H54 (cell line): ENCODE measurements around the gene SP1.
A peak's percentile ranks its signal among the peaks of the same experiment; 100 is the strongest.
"Not testable (repeated sequence)": the region's sequence is repeated elsewhere in the genome, so short reads cannot be mapped to it uniquely, and the experiment has no call there.

ENCODE experiments used
- DNase-seq: peaks from one replicate; pipeline ENCODE4 v3.0.0; 2011; ENCODE audit warnings: low spot score, mixed read lengths; ENCODE audit not compliant: insufficient read length
- FAIRE-seq: peaks from 3 replicates; lab custom pipeline; 2011; peaks lifted over from hg19 to GRCh38; lab: Jason Lieb, UNC
- POLR2A ChIP-seq: IDR thresholded peaks from 2 replicates; pipeline ENCODE4 v1.6.1; 2011; ENCODE audit warnings: low read depth, mild to moderate bottlenecking, low read length

Gene SP1

DNA sequence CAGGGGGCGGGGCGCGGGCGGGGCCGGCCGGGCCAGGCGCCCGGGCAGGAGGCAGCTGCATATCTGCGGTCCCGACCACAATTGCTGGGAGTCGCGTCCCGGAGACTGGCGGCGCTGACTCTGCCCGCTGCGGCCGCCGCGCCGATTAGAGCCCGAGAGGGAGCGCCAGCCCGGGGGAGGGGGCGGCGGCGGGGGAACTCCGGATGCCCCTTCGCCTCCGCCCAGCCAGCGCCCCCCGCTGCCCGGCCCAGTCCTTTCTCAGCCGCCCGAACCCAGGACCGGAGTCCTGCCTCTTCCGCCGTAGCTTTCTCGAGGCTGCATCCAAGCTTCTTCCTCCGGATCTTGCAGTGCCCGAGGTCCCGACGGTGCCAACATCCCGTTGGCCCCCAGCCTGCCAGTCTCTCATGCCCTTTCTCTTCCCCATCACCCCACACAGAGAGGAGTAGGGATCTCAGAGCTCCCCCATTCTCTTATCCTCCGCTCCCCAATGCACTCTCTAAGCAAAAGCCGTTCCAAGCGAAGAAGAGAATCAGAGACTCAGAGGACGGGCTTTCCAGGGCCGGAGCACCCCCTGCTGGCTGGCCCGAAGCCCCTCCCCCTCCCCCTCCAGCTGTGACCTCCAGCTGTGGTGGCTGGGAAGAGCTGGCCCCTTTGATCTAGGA, 35.0 kb upstream of the SP1 start:
- peak; percentile 54; the same call in 1 of the 2 replicates for TF ChIP-seq POLR2A
- no peak for FAIRE-seq

DNA sequence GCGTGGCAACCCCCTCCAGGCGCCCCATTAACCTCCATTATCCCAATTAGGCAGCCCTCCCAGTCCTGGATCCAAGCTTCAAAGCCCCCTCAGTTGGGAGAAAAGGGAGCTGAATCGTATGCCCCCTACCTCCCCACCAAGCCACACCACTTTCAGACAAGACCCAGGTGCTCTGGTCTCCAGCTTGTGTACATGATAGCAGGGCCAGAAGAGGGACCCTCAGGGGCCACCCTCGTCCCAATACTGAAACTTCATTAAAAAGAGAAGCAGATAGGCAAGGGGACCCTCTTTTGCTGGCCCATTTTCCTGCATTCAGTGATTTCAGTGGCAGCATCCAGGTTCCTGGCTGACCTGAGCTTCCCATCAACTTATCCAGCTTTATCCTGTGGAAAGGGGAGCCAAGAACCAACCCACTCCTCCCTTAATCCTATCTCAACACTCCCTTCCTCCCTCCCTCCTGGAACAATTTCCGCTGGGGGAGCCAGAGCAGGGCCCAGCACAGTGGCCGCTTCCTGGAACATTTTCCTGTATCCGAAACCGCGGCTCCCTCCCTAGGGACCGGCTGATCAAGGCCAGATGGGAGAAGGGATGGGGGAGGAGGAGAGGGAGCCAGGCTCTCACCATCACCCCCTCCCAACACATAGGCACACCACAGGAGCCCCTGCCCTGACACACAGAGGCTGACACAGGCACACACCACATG, 34.3 kb upstream of the SP1 start:
- no peak for DNase-seq
- FAIRE-seq, result no peak
- TF ChIP-seq POLR2A, result no peak

More for the DNA sequence above, 35.0 kb upstream of the SP1 start:
- DNase-seq, result peak; percentile 74

DNA sequence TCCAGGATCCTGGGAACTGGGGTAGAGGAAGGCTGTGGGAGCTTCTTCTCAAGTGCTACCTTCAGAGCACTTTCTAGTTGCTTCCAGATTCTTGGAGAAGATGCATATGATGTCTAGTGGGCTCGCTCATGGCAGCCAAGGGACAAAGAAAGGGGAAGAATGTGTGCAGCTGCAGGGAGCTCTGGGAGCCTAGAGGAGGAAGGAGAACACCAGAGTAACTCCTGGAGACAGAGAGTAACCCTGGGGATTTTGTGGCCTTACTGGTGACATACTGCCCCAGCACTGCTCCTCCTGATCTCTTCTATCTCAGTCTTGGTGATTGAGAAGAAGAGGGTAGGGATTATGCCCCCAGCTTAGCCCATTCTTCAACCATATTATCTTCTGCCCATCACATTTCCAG, 33.5 kb upstream of the SP1 start:
- no peak for FAIRE-seq
- no peak for TF ChIP-seq POLR2A
- no peak for DNase-seq

DNA sequence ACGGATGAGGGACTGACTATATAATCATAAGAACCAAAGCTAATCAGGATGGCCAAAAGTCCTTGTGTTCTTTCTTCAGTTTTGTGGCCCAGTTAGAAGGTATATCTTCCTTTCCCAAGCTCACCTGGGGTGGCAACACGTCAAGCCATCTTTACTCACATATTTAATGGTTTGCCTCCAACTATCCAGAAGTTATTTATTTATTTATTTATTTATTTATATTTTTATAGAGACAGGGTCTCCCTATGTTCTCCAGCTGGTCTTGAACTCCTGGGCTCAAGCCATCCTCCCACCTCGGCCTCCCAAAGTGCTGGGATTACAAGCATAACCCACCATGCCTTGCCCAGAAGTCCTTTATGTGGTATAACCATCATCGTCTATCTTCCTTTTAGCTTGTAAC, 32.1 kb upstream of the SP1 start:
- no peak for TF ChIP-seq POLR2A
- DNase-seq, result no peak
- FAIRE-seq, result no peak

DNA sequence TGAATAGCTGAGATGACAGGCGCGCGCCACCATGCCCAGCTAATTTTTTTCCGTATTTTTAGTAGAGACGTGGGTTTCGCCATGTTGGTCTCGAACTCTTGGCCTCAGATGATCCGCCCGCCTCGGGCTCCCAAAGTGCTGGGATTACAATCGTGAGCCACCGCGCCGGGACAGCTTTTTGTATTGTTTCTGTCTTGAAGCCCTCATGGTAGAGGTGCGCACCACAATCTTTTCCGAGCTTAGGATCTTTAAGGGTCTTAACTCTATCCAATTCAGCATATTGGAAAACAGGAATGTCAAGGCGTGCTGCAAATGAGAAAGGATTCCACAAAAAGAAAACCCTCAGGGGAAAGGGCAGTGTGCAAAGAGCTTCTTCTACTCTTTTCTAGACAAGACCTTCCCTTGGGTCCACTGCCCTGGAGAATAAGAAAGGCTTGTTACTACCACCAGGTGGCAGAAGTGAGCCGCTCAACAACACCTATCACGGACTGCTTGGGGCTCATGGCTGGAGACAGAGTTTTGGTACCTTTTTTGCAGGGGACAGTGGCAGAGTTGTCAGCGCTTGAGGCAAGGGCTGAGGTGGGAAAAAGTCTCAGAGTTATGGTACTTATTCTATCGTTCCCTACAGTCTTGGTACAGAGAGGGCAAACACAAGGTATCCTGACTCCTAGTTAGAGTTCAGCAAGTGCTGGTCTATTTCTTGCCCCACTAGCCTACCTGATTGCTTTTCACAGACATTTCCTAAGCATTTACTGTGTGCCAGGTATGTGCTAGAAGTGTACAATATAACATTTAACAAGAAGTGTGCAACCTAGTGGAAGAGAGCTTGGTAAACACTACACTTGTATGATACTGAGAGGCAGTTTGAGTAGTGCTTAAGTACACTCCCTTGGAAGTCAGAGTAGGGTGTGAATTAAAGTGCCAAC, 27.4 kb upstream of the SP1 start:
- FAIRE-seq, result peak; percentile 72
- DNase-seq, result peak; percentile 57
- TF ChIP-seq POLR2A, result no peak

DNA sequence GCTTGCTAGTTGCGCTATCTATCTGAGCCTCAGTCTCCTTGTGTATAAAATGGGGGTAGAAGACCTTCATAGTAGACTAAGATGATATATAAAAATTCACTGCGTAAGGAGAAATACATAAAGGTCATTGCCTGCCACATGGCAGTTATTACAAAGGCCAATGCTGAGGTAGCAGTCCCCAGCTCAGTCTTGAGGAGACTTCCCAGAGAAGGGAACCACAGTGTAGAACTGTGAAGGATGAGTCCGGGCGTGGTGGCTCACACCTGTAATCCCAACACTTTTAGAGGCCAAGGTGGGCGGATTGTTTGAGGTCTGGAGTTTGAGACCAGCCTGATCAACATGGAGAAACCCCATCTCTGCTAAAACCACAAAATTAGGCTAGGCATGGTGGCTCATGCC, 26.7 kb upstream of the SP1 start:
- TF ChIP-seq POLR2A, result no peak
- FAIRE-seq (no peak), DNase-seq (no peak)

DNA sequence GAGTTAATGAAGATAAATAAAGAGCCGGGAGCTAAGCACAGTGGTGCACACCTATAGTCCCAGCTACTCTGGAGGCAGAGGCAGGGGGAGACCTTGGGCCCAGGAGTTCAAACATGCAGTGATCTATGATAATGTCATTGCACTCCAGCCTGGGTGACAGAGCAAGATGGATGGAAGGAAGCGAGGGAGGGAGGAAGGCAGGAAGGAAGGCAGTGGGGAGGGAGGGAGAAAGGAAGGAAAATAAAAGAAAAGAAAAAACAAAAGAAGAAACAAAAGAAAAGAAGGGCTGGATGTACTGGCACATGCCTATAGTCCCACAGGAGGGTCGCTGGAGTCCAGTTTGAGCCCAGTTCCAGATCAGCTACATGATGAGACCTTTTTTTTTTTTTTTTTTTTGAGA, 24.9 kb upstream of the SP1 start:
- DNase-seq, result no peak
- no peak for FAIRE-seq
- no peak for TF ChIP-seq POLR2A

DNA sequence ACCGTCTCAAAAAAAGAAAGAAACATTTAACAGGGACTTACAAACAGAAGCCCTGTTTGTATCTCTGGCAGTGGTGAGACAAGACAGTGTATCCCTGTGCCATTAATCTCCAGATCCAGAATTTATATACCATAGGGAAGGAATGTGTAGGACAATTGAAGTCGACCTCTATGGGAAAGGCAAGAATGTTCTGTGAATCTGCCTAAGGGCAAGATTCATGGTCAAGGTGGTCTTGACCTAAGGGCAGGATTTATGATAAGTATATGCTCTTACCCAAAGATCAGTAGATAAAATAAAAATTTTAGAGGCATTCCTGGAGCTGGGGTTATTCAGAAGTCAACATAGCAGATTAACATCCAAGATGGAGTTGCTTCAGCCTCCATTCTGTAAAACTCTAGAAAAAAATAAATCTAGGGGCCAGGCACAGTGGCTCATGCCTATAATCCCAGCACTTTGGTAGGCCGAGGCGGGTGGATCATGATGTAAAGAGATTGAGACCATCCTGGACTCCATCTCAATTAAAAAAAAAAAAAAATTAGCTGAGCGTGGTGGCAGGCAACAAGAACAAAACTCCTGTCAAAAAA, 21.0 kb upstream of the SP1 start:
- FAIRE-seq (no peak), DNase-seq (no peak)
- TF ChIP-seq POLR2A, result no peak

DNA sequence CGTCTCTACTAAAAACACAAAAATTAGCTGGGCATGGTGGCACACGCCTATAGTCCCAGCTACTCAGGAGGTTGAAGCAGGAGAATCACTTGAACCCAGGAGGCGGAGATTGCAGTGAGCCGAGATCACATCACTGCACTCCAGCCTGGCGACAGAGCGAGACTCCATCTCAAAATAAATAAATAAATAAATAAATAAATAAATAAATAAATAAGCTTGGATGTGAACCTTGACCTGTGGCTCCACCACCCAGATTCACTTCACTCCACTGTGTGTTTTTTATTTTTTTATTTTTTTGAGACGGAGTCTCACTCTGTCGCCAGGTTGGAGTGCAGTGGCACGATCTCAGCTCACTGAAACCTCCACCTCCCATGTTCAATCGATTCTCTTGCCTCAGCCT, 18.3 kb upstream of the SP1 start:
- DNase-seq, FAIRE-seq: not testable (repeated sequence)

DNA sequence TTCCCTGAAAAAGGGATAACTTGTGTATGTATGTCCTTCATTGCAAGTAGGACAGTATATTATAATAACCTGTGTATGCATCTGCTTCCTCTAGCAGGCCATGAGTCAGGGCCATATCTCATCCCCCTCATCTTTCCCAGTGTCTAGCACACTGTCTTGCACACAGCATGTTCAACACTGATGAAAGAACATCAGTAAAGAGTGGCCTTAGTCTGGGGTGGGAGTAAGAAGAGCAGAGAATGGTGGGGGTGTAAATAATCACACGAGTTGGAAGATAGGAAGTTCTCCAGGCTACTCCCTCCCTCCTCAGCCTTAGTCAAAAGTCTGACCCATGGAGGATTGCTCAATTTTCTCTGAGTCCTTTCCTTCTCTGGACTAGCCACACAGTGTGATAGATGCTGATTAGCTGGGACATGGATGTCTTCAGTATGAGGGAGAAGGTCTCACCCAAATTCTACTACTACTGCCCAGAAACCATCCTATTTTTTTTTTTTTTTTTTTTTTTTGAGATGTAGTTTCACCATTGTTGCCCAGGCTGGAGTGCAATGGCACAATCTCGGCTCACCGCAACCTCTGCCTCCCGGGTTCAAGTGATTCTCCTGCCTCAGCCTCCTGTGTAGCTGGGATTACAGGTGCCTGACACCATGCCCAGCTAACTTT, 14.6 kb upstream of the SP1 start:
- no peak for TF ChIP-seq POLR2A
- DNase-seq, result no peak

DNA sequence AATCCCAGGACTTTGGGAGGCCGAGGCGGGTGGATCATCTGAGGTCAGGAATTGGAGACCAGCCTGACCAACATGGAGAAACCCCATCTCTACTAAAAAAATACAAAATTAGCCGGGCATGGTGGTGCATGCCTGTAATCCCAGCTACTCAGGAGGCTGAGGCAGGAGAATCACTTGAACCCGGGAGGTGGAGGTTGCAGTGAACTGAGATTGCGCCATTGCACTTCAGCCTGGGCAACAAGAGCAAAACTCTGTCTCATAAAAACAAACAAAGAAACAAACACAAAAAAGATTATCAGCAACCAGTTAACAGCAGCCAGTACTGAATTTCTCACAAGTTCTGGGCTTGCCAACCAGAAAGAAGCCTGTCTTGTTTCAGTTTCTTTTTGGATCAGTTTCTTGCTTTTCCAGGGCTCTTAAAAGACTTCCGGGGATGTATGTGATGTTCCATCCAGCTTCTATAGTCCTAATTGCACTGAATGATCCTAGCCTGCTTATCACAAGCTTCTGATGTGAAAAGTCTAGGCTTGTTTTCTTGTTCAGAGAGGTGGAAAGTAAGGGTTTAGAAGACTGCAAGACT, 6.3 kb upstream of the SP1 start:
- DNase-seq, FAIRE-seq: not testable (repeated sequence)

More for the DNA sequence above, 14.6 kb upstream of the SP1 start:
- FAIRE-seq, result no peak

DNA sequence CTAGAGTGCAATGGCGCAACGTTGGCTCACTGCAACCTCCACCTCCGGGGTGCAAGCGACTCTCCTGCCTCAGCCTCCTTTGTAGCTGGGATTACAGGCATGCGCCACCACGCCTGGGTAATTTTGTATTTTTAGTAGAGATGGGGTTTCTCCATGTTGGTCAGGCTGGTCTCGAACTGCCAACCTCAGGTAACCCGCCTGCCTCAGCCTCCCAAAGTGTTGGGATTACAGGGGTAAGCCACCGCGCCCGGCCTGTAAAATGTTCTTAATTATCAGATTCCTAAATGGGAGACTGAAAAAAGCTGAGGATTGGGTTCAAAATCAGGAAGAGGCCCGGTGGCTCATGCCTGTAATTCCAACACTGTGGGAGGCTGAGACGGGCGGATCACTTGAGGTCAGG, 5.7 kb upstream of the SP1 start:
- not testable (repeated sequence) for FAIRE-seq, DNase-seq

DNA sequence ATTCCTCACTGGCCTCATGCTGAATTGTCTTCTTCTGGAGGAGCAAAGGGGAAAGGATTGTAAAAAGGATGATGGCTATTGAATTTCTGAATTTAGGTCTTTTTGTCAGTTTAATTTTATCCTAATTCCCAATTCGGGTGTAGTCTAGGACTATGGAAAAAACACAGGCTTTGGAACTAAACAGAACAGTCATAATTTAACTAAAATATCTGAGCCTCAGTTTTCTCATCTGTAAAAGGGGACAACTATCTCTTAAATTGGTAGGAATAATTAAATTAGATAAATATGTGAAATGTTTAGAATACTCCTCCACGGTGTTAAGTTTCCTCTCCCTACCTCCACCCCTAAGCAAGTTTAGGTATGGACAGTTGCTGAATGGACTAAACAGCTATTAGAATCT, 3.2 kb upstream of the SP1 start:
- FAIRE-seq (no peak), DNase-seq (no peak)
- no peak for TF ChIP-seq POLR2A

DNA sequence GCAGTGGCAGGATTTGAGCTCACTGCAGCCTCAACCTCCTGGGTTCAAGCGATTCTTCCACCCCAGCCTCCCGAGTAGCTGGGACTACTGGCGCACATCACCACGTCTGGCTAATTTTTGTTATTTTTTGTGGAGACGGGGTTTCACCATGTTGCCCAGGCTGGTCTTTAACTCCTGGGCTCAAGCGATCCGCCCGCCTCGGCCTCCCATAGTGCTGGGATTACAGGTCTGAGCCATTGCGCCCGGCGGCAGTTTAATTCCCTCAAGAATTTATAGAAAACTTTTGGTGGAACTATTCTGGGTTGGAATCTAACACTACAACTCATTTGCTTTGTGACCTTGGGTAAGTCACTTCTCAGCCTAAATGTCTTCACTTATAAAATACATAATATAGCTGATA, 1.8 kb upstream of the SP1 start:
- DNase-seq, result no peak
- TF ChIP-seq POLR2A, result no peak
- no peak for FAIRE-seq
